Tibial artery (tissue), 4 donors: ENCODE data around the gene DLG1.

Experiments
- DNase-seq, 2 donors: peaks; one replicate each; pipeline ENCODE4 v3.0.0-alpha.2; 2019
- H3K27ac ChIP-seq, 2 donors: fragments of 200-600 bp; sonication (generic) in 1 of 2; 1 replicate in 1 of 2; 2 replicates in 1 of 2; pipeline ENCODE4 v1.5.1; 2018 to 2019; ENCODE audit warnings: mild to moderate bottlenecking in 1 of 2
- H3K27me3 ChIP-seq, 2 donors: fragments of 200-600 bp; sonication (generic) in 1 of 2; one replicate each; pipeline versions ENCODE4 v1.5.1 to v1.6.0; 2016 to 2019
- H3K36me3 ChIP-seq, 3 donors: fragments of 200-600 bp; sonication (generic) in 2 of 3; one replicate each; pipeline ENCODE4 v1.5.1; 2016 to 2019; ENCODE audit warnings: mild to moderate bottlenecking in 2 of 3
- H3K4me1 ChIP-seq, 4 donors: fragments of 200-600 bp; sonication (generic) in 2 of 4; 1 replicate in 3 of 4; 2 replicates in 1 of 4; pipeline ENCODE4 v1.5.1; 2016 to 2019
- H3K4me3 ChIP-seq, 2 donors: fragments of 200-600 bp; sonication (generic) in 1 of 2; 1 replicate in 1 of 2; 2 replicates in 1 of 2; pipeline ENCODE4 v1.5.1; 2018 to 2019; ENCODE audit warnings: mild to moderate bottlenecking in 2 of 2
- H3K9me3 ChIP-seq, 3 donors: fragments of 200-600 bp; sonication (generic) in 1 of 3; one replicate each; pipeline ENCODE4 v1.5.1; 2016 to 2019
- intact Hi-C: fragments of 100-400 bp; cut with DNase I; formaldehyde crosslinking; loops from one replicate; pipeline ENCODE4 v1.15.0; 2023; ENCODE audit warnings: low total_unique reads
- TF ChIP-seq, protein P1 (sequence below), 2 experiments: fragments of 200-600 bp in 1 of 2; fragments of 450-650 bp in 1 of 2; IDR thresholded peaks; one replicate each; pipeline ENCODE4 v1.5.1; 2017 to 2019; ENCODE audit warnings: antibody characterized with exemption in 2 of 2, mild to moderate bottlenecking in 1 of 2, moderate library complexity in 1 of 2

Gene DLG1

GRCh38 chr3:197306374-197307086, 8.1 kb upstream of the DLG1 start:
- Histone ChIP-seq H3K36me3 (no peaks in the 10 kb centered on the region), H3K27ac (no peak overlapping the region), H3K9me3 (no peaks in the 10 kb centered on the region), H3K4me3 (no peak overlapping the region), H3K4me1 (peaks cover 0 to 42% (median 7%) of the 10 kb centered on the region in 4 donors), H3K27me3 (no peaks in the 10 kb centered on the region)
- DNase-seq = no peak
- intact Hi-C loops = no loop called here
- TF ChIP-seq, protein P1, sequence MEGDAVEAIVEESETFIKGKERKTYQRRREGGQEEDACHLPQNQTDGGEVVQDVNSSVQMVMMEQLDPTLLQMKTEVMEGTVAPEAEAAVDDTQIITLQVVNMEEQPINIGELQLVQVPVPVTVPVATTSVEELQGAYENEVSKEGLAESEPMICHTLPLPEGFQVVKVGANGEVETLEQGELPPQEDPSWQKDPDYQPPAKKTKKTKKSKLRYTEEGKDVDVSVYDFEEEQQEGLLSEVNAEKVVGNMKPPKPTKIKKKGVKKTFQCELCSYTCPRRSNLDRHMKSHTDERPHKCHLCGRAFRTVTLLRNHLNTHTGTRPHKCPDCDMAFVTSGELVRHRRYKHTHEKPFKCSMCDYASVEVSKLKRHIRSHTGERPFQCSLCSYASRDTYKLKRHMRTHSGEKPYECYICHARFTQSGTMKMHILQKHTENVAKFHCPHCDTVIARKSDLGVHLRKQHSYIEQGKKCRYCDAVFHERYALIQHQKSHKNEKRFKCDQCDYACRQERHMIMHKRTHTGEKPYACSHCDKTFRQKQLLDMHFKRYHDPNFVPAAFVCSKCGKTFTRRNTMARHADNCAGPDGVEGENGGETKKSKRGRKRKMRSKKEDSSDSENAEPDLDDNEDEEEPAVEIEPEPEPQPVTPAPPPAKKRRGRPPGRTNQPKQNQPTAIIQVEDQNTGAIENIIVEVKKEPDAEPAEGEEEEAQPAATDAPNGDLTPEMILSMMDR (IDR thresholded peaks at IDR 0.05) = no peak

DNA sequence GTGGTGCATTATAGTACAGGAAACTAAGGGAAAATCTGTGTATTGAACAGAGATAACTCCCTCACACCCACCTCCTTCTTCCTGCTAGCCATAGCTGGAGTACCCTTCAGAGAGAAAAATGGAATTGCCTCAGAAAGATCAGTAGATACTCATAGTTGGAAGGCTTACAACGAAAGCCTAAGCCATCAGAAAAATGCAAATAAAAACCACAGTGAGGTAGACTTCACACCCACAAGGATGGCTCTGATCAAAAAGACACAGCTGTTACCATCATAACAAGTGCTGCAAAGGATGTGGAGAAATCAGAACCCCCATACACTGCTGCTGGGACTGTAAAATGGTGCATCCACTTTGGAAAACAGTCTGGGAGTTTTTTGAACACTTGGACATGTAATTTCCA, 7.4 kb upstream of the DLG1 start:
- no peak overlapping the region for H3K27ac ChIP-seq
- H3K27me3 ChIP-seq = no peaks in the 10 kb centered on the region
- TF ChIP-seq, protein P1 (IDR thresholded peaks at IDR 0.05) = no peak

GRCh38 chr3:197303452-197303851, 5.0 kb upstream of the DLG1 start:
- Histone ChIP-seq H3K27ac (no peak overlapping the region), H3K9me3 (no peaks in the 10 kb centered on the region), H3K36me3 (no peaks in the 10 kb centered on the region), H3K27me3 (no peaks in the 10 kb centered on the region), H3K4me3 (no peak overlapping the region), H3K4me1 (peaks cover 0 to 30% (median 3%) of the 10 kb centered on the region in 4 donors)
- DNase-seq = no peak
- intact Hi-C loops = no loop called here
- TF ChIP-seq, protein P1 (IDR thresholded peaks at IDR 0.05) = no peak

More for the DNA sequence above, 7.4 kb upstream of the DLG1 start:
- Histone ChIP-seq H3K4me1 (peaks cover 0 to 42% (median 7%) of the 10 kb centered on the region in 4 donors), H3K4me3 (no peak overlapping the region), H3K36me3 (no peaks in the 10 kb centered on the region), H3K9me3 (no peaks in the 10 kb centered on the region)
- no peak for DNase-seq
- intact Hi-C loops = no loop called here

DNA sequence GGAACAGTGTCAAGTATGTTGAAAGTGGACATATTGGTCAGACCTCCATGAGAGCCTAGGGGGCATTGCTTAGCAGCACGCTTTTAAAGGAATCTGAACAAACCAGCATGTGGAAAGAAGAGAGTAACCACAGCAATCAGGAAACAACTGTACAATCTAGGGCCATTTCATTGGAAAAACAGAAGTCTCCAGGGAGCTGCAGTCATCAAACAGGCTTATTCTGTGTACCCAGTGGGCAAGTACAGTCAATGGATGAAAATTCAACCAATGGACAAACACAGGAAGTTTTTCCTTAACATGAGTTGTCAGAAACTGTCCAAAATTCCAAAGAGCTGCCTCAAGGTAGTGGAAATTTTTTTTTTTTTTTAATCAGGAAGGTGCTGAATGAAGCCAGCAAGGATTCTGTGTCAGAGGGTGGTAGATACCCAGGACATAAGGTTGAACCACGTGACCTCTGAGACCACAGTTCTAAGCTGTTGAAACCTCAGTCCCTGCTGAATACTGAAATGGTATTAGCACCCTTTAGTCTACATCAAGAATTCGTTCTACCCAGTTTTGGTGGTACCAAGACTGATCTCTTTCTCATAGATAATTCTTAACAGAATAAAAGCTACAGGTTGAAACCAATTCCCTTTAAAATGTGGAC, 4.4 kb upstream of the DLG1 start:
- TF ChIP-seq, protein P1 (IDR thresholded peaks at IDR 0.05) = no peak
- H3K4me3 ChIP-seq = no peak overlapping the region
- DNase-seq = no peak
- H3K9me3 ChIP-seq = no peaks in the 10 kb centered on the region
- intact Hi-C loops = no loop called here
- H3K36me3 ChIP-seq = no peaks in the 10 kb centered on the region
- no peaks in the 10 kb centered on the region for H3K27me3 ChIP-seq
- H3K27ac ChIP-seq = no peak overlapping the region
- H3K4me1 ChIP-seq = peaks cover 0 to 29% (median 3%) of the 10 kb centered on the region in 4 donors

DNA sequence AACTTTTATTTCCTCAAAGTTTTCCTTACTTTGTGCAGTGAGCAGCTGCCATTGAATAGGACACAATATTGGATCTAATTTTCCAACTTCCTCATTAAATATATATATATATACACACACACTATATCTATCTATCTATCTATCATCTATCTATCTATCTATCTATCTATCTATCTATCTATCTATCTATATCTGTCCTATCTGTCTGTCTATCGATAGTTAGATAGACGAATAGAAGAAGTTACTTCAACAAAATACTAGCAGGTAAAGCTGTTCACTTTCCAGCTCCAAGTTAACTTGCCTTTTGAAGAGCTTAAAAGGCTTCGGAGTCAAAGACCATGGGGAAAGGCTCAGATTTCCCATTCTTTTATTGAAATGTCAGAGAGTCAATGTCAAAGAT, 3.6 kb upstream of the DLG1 start:
- Histone ChIP-seq H3K27ac (no peak overlapping the region), H3K27me3 (no peaks in the 10 kb centered on the region), H3K4me1 (peaks cover 0 to 27% (median 3%) of the 10 kb centered on the region in 4 donors), H3K4me3 (no peak overlapping the region), H3K36me3 (no peaks in the 10 kb centered on the region), H3K9me3 (no peaks in the 10 kb centered on the region)
- TF ChIP-seq, protein P1 (IDR thresholded peaks at IDR 0.05) = no peak
- no peak for DNase-seq
- intact Hi-C loops = no loop called here
